ENCODE measurements around the gene SPATA7.

Gene SPATA7

DNA sequence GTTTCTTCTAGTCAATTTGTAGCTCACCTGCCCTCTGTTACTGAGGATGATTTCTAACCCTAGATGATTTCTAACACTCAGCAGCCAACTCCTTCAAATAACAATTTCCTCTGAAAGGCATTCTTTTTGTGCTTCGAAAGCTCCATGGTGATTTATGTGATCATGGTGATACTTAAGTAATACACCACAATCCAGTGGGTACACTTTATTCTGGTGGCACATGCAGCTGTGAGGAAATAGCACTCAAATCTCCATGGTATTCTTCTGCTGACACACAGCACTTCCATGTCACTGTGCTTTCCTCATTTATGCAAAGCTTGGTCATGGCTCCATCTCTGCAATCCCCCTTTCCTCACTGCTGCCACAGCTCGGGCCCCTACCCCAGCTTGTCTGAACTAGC lies 95.6 kb downstream of the SPATA7 start:
- WGBS, 2 experiments: 84 to 100% methylated on average over 1 to 2 of the region's 2 CpGs
- no peaks in the 10 kb centered on the region for H3K4me1 ChIP-seq (ENCODE audit: control insufficient read depth, insufficient read depth, low read length)
- no peaks in the 10 kb centered on the region for H3K9me3 ChIP-seq (ENCODE audit: control insufficient read depth, low read length)
- no peaks in the 10 kb centered on the region for H3K27me3 ChIP-seq (ENCODE audit: control insufficient read depth, insufficient read depth, low read length, poor library complexity, severe bottlenecking)
- H3K27ac ChIP-seq (ENCODE audit: insufficient read depth, low read depth, low read length, poor library complexity, severe bottlenecking): no peak overlapping the region
- H3K4me3 ChIP-seq (ENCODE audit: insufficient read depth, low read depth, low read length): no peak overlapping the region
- H3K36me3 ChIP-seq (ENCODE audit: control insufficient read depth, insufficient read depth, low read length): peaks cover 47% of the 10 kb centered on the region

DNA sequence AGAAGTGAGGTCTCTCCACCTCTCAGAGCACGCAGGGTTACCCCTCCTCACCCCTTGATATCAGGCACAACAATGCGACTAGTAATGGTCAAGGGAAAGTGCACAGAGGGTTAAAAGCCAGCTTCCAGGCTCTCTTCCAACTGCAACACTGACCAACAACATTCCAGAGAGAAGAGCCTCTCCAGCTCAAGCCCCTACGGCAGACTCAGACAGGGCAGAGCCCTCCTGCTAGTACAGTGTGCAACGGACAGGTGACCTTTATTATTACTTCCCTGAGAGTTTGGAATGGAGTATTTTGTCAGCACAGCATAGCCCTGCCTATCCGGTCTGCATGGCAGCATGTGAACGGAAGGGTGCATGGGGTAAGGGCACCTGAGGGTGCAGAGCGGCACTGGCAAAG lies 96.3 kb downstream of the SPATA7 start:
- no peaks in the 10 kb centered on the region for H3K27me3 ChIP-seq (ENCODE audit: control insufficient read depth, insufficient read depth, low read length, poor library complexity, severe bottlenecking)
- WGBS, 2 experiments: 91 to 92% methylated on average over 7 of the region's 7 CpGs
- peaks cover 40% of the 10 kb centered on the region for H3K36me3 ChIP-seq (ENCODE audit: control insufficient read depth, insufficient read depth, low read length)

DNA sequence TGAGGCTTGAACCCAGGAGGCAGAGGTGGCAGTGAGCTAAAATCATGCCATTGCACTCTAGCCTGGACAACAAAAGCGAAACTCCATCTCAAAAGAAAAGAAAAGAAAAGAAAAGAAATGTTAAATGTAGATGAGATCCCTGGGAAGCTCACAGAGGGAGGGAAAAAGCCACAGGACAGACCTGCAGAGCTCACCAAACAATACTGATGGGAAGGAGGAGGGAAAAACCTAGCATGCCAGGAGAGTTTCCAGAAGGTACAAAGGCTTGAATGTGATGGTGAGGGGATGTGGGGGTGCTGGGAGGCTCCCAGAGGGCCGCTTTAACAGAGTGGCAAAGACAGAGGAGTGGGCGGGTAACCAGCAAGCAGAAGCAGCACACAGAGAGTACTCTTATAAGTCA lies 97.1 kb downstream of the SPATA7 start:
- H3K36me3 ChIP-seq (ENCODE audit: control insufficient read depth, insufficient read depth, low read length): peaks cover 34% of the 10 kb centered on the region
- no peak overlapping the region for H3K4me3 ChIP-seq (ENCODE audit: insufficient read depth, low read depth, low read length)
- H3K27me3 ChIP-seq (ENCODE audit: control insufficient read depth, insufficient read depth, low read length, poor library complexity, severe bottlenecking): no peaks in the 10 kb centered on the region
- WGBS, 2 experiments: 67 to 73% methylated on average over 3 of the region's 3 CpGs
- no peaks in the 10 kb centered on the region for H3K9me3 ChIP-seq (ENCODE audit: control insufficient read depth, low read length)
- H3K4me1 ChIP-seq (ENCODE audit: control insufficient read depth, insufficient read depth, low read length): no peaks in the 10 kb centered on the region
- H3K27ac ChIP-seq (ENCODE audit: insufficient read depth, low read depth, low read length, poor library complexity, severe bottlenecking): no peak overlapping the region

More for the DNA sequence above, 96.3 kb downstream of the SPATA7 start:
- Histone ChIP-seq H3K9me3 (ENCODE audit: control insufficient read depth, low read length) (no peaks in the 10 kb centered on the region), H3K4me1 (ENCODE audit: control insufficient read depth, insufficient read depth, low read length) (no peaks in the 10 kb centered on the region), H3K4me3 (ENCODE audit: insufficient read depth, low read depth, low read length) (no peak overlapping the region), H3K27ac (ENCODE audit: insufficient read depth, low read depth, low read length, poor library complexity, severe bottlenecking) (no peak overlapping the region)
